ENCODE data around the gene ZNF317. TPM values are rescaled to one million over a fixed set of nuclear protein-coding genes. Genes with fewer than 3 reads are reported as not detected.
"Not testable (repeated sequence)": the region's sequence is repeated elsewhere in the genome, so short reads cannot be mapped to it uniquely, and the experiment has no call there.

ZNF317 gene
- total and polyA plus RNA-seq, 9 of the 15 experiments (the other 6 are each of a cell fraction or from before 2014, with no cell fraction given): 17.3 to 43.2 (median 34.8) TPM

- in situ Hi-C loops (cut with MboI): no loop called here
- ChIA-PET CTCF (ENCODE audit: low intra/inter-chr PET ratio) (no interaction called here), POLR2A (no interaction called here)
- BruUV-seq (replicated peaks): no TSS peak
- Histone ChIP-seq H3K27me3 (ENCODE audit: control insufficient read depth in 2 of 2, insufficient read depth in 2 of 2, low read length in 2 of 2) (peaks cover 0 to 4% of the 10 kb centered on the region in 2 experiments; a peak in 1 of 5 replicates), H4K20me1 (replicated peaks; ENCODE audit: control insufficient read depth, insufficient read depth, low read length) (no peaks in the 10 kb centered on the region), H3K4me3 (no peak overlapping the region), H3K9me3 (replicated peaks; ENCODE audit: control insufficient read depth, insufficient read depth, low read depth, low read length) (no peaks in the 10 kb centered on the region), H3K9ac (ENCODE audit: insufficient read depth in 1 of 2, low read depth in 2 of 2, low read length in 2 of 2) (no peak overlapping the region), H2AFZ (ENCODE audit: low read depth, low read length) (peak overlapping the region; percentile 45; the same call in 1 of the 2 replicates), H3K27ac (ENCODE audit: extremely low read depth, low read depth, low read length) (no peak overlapping the region), H3K9me1 (ENCODE audit: control insufficient read depth, insufficient read depth, low read length) (no peaks in the 10 kb centered on the region), H3K4me2 (ENCODE audit: insufficient read depth, low read length) (no peak overlapping the region; the same call in 1 of the 2 replicates), H3K4me1 (replicated peaks in 1 of 2; ENCODE audit: control insufficient read depth in 2 of 2, insufficient read depth in 2 of 2, low read length in 2 of 2) (no peaks in the 10 kb centered on the region), H3K79me2 (ENCODE audit: control insufficient read depth, insufficient read depth, low read length) (no peaks in the 10 kb centered on the region), H3K36me3 (ENCODE audit: control insufficient read depth, insufficient read depth, low read length) (no peaks in the 10 kb centered on the region)
- 0 out of 2 replicates have a peak, but pooled peaks have one; percentile 32 for TF ChIP-seq ARID1B (IDR thresholded peaks at IDR 0.05)
- peak; percentile 48; the same call in 1 of the 2 replicates for TF ChIP-seq TCF3 (CRISPR knock-in tag; IDR thresholded peaks at IDR 0.05)
- TF ChIP-seq TAL1 (IDR thresholded peaks at IDR 0.05): peak; percentile 14; the same call in 1 of the 2 replicates
- peak; percentile 53 for TF ChIP-seq CBFA2T3 (IDR thresholded peaks at IDR 0.05)
- TF ChIP-seq SPI1 (IDR thresholded peaks at IDR 0.05; ENCODE audit: borderline replicate concordance, low read depth, low read length): no peak
- TF ChIP-seq ZEB2 (IDR thresholded peaks at IDR 0.05): no peak
- TF ChIP-seq CBFA2T2 (conservative IDR thresholded peaks at IDR 0.05): peak; percentile 32; the same call in 1 of the 2 replicates
- ATAC-seq: peak; percentile 63
- intact Hi-C loops (cut with micrococcal nuclease): no loop called here
- DNase-seq (ENCODE audit: extremely low read depth in 1 of 4, low spot score in 3 of 4): peak in 3 of 4 experiments; percentile 13 to 20 (median 16)
- FAIRE-seq: no peak
- WGBS (ENCODE audit: insufficient coverage, low coverage, missing lambda C conversion rate): 0% methylated on average over 7 of the region's 7 CpGs
Observed at GRCh38 chr19:9189535-9189934, 49.3 kb downstream of the ZNF317 start.

GRCh38 chr19:9198044-9198443, 57.8 kb downstream of the ZNF317 start:
- H3K9ac ChIP-seq (ENCODE audit: insufficient read depth in 1 of 2, low read depth in 2 of 2, low read length in 2 of 2); DNase-seq (ENCODE audit: extremely low read depth in 1 of 4, low spot score in 3 of 4); H4K20me1 ChIP-seq (replicated peaks; ENCODE audit: control insufficient read depth, insufficient read depth, low read length); H3K79me2 ChIP-seq (ENCODE audit: control insufficient read depth, insufficient read depth, low read length); H2AFZ ChIP-seq (ENCODE audit: low read depth, low read length); H3K27me3 ChIP-seq (ENCODE audit: control insufficient read depth in 2 of 2, insufficient read depth in 2 of 2, low read length in 2 of 2); intact Hi-C loops (cut with micrococcal nuclease); BruUV-seq (replicated peaks); H3K27ac ChIP-seq (ENCODE audit: extremely low read depth, low read depth, low read length); H3K4me2 ChIP-seq (ENCODE audit: insufficient read depth, low read length); H3K9me3 ChIP-seq (replicated peaks; ENCODE audit: control insufficient read depth, insufficient read depth, low read depth, low read length); H3K4me3 ChIP-seq; FAIRE-seq; ATAC-seq; H3K36me3 ChIP-seq (ENCODE audit: control insufficient read depth, insufficient read depth, low read length); CTCF ChIA-PET (ENCODE audit: low intra/inter-chr PET ratio); in situ Hi-C loops (cut with MboI); H3K4me1 ChIP-seq (replicated peaks in 1 of 2; ENCODE audit: control insufficient read depth in 2 of 2, insufficient read depth in 2 of 2, low read length in 2 of 2); H3K9me1 ChIP-seq (ENCODE audit: control insufficient read depth, insufficient read depth, low read length): not testable (repeated sequence)
- POLR2A ChIA-PET: interaction anchor here (0.6 to 1.1 kb wide), 3 partner anchors 18 to 178 kb away, joined by 3 read pairs; no protein-coding TSS in a partner anchor
- WGBS (ENCODE audit: insufficient coverage, low coverage, missing lambda C conversion rate): 0% methylated on average over 1 of the region's 2 CpGs
